GM12801 (cell line): Measurements from ENCODE around the gene RNF169.

Source experiments
- TF ChIP-seq, protein P1 (sequence below): IDR thresholded peaks from one replicate; pipeline ENCODE4 v1.5.1; 2011; ENCODE audit warnings: control low read depth; ENCODE audit not compliant: insufficient read length; ENCODE audit errors: extremely low read depth

The RNF169 gene

DNA sequence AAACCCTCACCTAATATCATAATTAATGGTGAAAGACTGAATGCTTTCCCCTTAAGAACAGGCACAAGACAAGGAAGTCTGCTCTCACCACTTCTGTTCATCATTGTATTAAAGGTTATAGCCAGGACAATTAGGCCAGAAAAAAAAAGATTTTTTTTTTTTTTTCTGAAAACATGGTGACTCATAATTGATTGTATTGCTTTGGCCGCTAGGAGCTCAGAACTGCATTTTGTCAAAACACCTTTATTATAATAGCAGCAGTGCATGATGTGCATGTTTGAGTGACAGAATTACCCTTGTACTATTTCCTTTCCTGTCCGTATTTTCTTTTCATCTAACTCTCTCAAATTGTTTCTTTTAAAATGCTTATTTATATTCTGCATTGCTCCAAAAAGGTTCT, 98.1 kb downstream of the RNF169 start:
- TF ChIP-seq, protein P1, sequence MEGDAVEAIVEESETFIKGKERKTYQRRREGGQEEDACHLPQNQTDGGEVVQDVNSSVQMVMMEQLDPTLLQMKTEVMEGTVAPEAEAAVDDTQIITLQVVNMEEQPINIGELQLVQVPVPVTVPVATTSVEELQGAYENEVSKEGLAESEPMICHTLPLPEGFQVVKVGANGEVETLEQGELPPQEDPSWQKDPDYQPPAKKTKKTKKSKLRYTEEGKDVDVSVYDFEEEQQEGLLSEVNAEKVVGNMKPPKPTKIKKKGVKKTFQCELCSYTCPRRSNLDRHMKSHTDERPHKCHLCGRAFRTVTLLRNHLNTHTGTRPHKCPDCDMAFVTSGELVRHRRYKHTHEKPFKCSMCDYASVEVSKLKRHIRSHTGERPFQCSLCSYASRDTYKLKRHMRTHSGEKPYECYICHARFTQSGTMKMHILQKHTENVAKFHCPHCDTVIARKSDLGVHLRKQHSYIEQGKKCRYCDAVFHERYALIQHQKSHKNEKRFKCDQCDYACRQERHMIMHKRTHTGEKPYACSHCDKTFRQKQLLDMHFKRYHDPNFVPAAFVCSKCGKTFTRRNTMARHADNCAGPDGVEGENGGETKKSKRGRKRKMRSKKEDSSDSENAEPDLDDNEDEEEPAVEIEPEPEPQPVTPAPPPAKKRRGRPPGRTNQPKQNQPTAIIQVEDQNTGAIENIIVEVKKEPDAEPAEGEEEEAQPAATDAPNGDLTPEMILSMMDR: no peak

DNA sequence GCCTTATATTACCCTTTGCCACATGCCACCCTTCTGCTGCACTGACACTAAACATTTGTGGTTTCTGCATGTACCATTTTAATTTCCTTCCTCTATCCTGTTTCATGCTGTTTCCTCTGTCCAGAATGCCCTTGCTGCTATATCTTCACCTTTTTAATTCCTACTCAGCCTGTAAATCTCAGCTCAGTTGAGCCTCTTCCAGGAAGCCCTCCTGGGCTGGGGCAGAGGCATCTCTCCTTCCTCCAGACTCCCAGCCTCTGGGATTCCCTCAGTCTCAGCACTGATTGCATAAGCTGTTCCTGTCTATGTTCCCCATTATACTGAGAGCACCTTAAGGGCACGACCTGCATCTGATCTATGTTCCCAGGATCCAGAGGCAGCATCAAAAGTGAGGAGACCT, 98.7 kb downstream of the RNF169 start:
- TF ChIP-seq, protein P1: no peak

DNA sequence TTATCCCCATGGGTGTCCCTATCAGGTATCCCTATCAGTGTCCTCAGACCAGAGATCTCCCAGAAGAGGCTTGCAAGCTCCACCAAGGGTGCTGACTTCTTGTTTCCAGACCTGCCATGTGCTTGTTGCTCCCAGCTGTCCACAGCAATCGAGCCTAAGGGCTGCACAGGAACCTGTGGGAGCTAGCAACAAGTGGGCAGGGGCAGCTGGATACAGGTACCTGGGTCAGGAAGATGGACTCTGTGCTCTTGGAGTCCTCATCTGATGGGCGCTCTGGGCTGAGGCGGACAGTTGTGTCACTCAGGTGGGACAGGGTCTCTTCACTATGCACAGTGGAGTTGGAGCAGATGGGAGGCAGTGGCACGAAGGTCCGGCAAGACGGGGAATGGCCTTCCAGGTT, 99.2 kb downstream of the RNF169 start:
- TF ChIP-seq, protein P1: no peak

DNA sequence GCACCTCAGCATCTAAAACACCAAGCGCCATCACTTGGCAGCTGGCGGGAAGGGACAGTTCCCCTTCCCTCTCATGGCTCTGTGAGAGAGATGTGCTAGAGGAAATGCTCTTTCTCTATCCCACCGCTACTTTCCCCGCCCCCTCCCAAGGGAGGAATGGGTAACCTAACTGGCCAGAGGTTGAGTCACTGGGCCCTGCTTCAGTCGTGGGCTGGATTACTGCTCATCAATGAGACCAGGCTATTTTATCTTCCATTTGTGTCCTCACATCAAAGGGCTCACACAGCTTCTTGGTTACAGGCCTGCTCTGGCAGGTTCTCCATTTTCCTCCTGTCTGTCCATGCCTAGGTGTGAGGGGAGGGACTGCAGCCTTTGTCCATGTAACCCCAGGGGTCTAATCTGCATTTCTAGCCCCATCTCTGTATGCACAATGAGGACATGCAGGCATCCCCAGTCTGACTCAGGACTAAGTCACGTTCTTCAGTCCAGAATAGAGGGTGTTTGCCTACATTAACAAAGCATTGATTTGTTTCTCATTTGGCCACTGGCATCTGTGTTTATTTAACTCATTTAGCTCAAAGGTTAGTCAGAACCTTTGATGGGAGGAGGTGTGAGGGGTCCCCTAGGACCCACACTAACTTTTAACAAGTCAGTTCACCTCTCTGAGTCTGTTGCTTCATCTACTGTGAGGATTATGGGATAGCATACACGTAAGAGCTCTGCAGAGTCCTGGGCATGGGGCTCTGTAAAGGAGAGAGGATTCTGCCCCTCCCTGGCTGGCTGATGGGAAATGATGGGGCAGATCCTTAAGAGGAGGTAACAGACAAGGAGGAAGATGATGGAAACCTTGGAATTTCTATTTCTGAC, 101.1 kb downstream of the RNF169 start:
- TF ChIP-seq, protein P1: no peak

DNA sequence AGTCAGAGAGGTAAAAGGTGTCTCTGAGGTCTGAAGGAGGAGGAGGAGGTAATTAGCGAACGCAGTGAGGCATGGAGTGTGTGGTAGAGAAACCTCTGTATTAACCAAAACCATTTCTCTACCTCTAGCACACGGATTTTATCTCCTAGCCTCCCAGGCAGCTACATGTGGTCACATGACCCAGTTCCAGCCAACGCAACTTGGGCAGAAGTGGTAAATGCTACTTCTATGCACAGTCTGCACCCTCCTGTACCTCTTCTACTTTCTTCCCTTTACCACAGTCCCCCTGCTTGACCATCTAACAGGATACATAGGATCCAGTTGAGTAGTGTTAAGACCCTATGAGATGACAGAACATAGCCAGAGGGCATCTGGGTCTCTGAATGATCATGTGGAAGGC, 104.6 kb downstream of the RNF169 start:
- TF ChIP-seq, protein P1: no peak

DNA sequence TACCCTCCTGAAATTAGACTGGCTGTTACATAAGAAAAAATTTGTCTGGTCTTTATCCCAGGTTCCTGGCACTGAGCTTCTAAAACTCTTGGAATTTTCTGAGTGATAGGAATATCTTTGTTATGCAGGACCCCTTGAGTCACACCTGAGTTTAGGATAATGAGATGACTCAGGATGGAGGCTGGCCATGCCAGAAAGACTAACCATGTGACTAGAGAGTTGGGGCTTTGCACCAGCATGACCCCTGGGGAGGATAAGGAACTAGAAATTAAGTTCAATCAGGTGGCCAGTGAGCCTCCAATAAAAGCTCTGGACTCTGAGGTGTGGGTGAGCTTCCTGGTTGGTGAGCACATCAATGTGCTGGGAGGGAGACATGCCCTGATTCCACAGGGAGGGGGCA, 112.1 kb downstream of the RNF169 start:
- TF ChIP-seq, protein P1: no peak

DNA sequence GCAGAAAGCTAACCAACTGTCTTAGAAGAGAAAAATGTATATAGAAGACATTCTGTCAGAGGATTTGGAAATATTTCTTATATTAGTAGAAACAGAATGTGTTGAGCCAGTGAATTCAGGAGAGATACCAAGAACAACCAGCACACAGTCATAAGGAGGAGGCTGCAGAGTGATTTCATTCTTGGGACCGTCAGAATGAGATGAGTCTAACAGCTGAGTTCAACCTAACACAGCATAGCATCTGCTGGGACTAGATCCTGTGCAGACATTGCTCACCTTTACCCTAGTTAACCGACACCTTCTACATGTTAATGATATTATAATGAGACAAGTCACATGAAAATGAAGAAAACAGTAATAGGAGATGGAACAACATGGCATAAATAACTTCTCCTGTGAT, 114.8 kb downstream of the RNF169 start:
- TF ChIP-seq, protein P1: no peak
